ENCODE measurements around the gene PRPSAP2.
"Not testable (repeated sequence)": the region's sequence is repeated elsewhere in the genome, so short reads cannot be mapped to it uniquely, and the experiment has no call there.

The PRPSAP2 gene

DNA sequence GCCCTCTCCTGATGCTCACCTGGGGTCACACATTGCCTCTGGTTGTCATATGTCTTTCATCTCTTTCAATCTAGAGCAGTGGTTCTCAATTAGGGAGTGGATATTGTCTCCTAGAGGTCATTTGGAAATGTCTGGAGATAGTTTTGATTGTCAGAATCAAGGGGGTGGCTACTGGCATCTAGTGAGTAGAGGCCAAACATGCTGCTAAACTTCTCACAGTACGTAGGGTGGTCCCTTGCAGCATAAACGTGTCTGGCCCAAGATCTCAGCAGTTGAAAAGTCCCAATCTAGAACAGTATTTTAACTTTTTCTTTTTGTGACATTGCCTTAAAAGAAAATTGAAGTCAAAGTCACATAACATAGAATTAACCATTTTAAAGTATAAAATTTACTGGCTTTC, 63.6 kb downstream of the PRPSAP2 start:
- Histone ChIP-seq H3K4me3 (ENCODE audit: low read length in 2 of 2) (no peak overlapping the region), H3K27ac (ENCODE audit: low read length) (no peak overlapping the region), H3K36me3 (ENCODE audit: control insufficient read depth in 2 of 2, insufficient read depth in 2 of 2, low read length in 2 of 2) (peaks cover 3 to 14% of the 10 kb centered on the region in 2 donors), H3K4me1 (ENCODE audit: control insufficient read depth, insufficient read depth, low read length) (peaks cover 8% of the 10 kb centered on the region), H3K9ac (ENCODE audit: low read length in 2 of 2) (no peak overlapping the region), H3K9me3 (ENCODE audit: control insufficient read depth in 2 of 2, low read length in 2 of 2) (no peaks in the 10 kb centered on the region), H3K27me3 (ENCODE audit: control insufficient read depth in 1 of 2, insufficient read depth in 2 of 2, low read length in 2 of 2) (no peaks in the 10 kb centered on the region)

DNA sequence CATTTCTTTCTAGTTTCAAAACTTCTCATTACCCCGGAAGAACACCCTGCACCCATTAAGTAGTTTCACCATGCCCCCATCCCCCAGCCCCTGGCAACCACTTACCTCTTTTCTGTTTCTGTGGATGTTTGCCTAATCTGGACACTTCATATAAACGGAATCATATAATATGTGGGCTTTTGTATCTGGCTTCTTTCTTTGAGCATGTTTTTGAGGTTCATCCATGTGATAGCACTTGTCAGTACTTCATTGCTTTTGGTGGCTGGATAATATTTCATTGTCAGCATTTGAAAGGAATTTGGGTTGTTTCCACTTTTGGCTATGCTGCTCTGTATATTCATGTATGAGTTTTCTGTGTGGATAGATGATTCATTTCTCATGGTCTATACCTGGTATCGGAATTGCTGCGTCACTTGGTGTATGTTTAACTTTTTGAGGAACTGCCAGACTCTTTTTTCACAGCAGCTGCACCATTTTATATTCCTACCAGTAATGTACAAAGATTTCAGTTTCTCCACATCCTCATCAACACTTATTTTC, 64.1 kb downstream of the PRPSAP2 start:
- no peaks in the 10 kb centered on the region for H3K9me3 ChIP-seq (ENCODE audit: control insufficient read depth in 2 of 2, low read length in 2 of 2)
- H3K4me3 ChIP-seq (ENCODE audit: low read length in 2 of 2), result no peak overlapping the region
- no peak overlapping the region for H3K27ac ChIP-seq (ENCODE audit: low read length)
- peak overlapping the region in 1 of 2 donors; percentile 30 for H3K9ac ChIP-seq (ENCODE audit: low read length in 2 of 2)
- H3K36me3 ChIP-seq (ENCODE audit: control insufficient read depth in 2 of 2, insufficient read depth in 2 of 2, low read length in 2 of 2), result peaks cover 3 to 11% of the 10 kb centered on the region in 2 donors
- peaks cover 8% of the 10 kb centered on the region for H3K4me1 ChIP-seq (ENCODE audit: control insufficient read depth, insufficient read depth, low read length)
- H3K27me3 ChIP-seq (ENCODE audit: control insufficient read depth in 1 of 2, insufficient read depth in 2 of 2, low read length in 2 of 2), result no peaks in the 10 kb centered on the region

DNA sequence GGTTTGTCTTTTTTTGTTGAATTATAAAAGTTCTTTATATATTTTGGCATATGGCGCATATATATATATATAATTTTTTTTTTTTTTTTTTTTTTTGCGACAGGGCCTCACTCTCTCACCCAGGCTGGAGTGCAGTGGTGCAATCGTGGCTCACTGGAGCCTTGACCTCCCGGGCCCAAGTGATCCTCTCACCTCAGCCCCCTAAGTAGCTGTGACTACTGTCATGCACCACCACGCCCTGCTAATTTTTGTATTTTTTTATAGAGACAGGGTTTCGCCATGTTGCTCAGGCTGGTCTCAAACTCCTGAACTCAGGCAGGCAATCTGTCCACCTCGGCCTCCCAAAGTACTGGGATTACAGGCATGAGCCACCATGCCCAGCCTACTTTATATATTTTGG, 64.7 kb downstream of the PRPSAP2 start:
- H3K36me3 ChIP-seq (ENCODE audit: control insufficient read depth in 2 of 2, insufficient read depth in 2 of 2, low read length in 2 of 2), result peaks cover 3 to 11% of the 10 kb centered on the region in 2 donors
- not testable (repeated sequence) for H3K27me3 ChIP-seq (ENCODE audit: control insufficient read depth in 1 of 2, insufficient read depth in 2 of 2, low read length in 2 of 2); H3K4me1 ChIP-seq (ENCODE audit: control insufficient read depth, insufficient read depth, low read length); H3K9ac ChIP-seq (ENCODE audit: low read length in 2 of 2); H3K9me3 ChIP-seq (ENCODE audit: control insufficient read depth in 2 of 2, low read length in 2 of 2); H3K4me3 ChIP-seq (ENCODE audit: low read length in 2 of 2); H3K27ac ChIP-seq (ENCODE audit: low read length)

DNA sequence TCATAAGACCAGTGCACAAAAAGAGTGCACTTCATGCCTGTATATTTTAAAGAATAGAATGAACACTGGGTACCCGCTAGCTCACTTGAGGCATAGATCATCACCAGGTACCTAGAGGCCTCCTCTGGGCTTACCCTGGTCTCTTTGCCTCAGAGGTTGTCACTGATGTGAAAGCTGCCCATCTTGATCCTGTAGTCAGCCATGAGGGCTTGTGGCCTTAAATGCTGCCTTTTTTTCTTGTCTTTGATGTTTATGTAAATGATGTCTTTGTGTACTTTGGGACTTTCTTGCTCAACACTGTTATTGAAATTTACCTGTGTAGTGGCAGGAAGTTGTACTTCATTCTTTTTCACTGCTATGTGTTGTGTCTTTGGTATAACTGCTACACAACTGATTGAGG, 67.3 kb downstream of the PRPSAP2 start:
- Histone ChIP-seq H3K9me3 (ENCODE audit: control insufficient read depth in 2 of 2, low read length in 2 of 2) (no peaks in the 10 kb centered on the region), H3K4me1 (ENCODE audit: control insufficient read depth, insufficient read depth, low read length) (peaks cover 8% of the 10 kb centered on the region), H3K4me3 (ENCODE audit: low read length in 2 of 2) (no peak overlapping the region), H3K9ac (ENCODE audit: low read length in 2 of 2) (no peak overlapping the region), H3K27me3 (ENCODE audit: control insufficient read depth in 1 of 2, insufficient read depth in 2 of 2, low read length in 2 of 2) (no peaks in the 10 kb centered on the region), H3K27ac (ENCODE audit: low read length) (no peak overlapping the region), H3K36me3 (ENCODE audit: control insufficient read depth in 2 of 2, insufficient read depth in 2 of 2, low read length in 2 of 2) (peaks cover 5% of the 10 kb centered on the region in 2 donors)

DNA sequence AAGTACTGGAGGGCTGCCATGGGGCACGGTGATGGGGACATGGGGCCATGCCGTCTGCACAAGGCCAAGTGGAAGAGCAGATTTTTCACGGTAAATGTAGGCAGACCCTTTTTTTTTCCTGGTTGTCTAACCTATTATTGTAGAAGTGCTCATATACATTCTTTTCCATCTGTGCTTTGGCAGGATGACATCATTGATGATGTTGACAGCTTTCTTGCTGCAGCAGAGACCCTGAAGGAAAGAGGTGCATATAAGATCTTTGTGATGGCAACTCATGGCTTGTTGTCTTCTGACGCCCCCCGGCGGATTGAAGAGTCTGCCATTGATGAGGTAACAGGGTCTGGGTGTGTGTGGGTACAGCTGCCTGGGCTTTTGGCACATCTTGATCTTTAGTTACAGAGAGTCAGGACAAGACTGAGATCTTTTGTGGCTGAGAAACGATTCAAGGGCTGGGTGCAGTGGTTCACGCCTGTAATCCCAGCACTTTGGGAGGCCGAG, 70.7 kb downstream of the PRPSAP2 start:
- Histone ChIP-seq H3K9ac (ENCODE audit: low read length in 2 of 2) (no peak overlapping the region), H3K4me3 (ENCODE audit: low read length in 2 of 2) (no peak overlapping the region), H3K36me3 (ENCODE audit: control insufficient read depth in 2 of 2, insufficient read depth in 2 of 2, low read length in 2 of 2) (peaks cover 12 to 14% of the 10 kb centered on the region in 2 donors), H3K9me3 (ENCODE audit: control insufficient read depth in 2 of 2, low read length in 2 of 2) (no peaks in the 10 kb centered on the region), H3K27me3 (ENCODE audit: control insufficient read depth in 1 of 2, insufficient read depth in 2 of 2, low read length in 2 of 2) (no peaks in the 10 kb centered on the region), H3K27ac (ENCODE audit: low read length) (no peak overlapping the region), H3K4me1 (ENCODE audit: control insufficient read depth, insufficient read depth, low read length) (no peaks in the 10 kb centered on the region)

DNA sequence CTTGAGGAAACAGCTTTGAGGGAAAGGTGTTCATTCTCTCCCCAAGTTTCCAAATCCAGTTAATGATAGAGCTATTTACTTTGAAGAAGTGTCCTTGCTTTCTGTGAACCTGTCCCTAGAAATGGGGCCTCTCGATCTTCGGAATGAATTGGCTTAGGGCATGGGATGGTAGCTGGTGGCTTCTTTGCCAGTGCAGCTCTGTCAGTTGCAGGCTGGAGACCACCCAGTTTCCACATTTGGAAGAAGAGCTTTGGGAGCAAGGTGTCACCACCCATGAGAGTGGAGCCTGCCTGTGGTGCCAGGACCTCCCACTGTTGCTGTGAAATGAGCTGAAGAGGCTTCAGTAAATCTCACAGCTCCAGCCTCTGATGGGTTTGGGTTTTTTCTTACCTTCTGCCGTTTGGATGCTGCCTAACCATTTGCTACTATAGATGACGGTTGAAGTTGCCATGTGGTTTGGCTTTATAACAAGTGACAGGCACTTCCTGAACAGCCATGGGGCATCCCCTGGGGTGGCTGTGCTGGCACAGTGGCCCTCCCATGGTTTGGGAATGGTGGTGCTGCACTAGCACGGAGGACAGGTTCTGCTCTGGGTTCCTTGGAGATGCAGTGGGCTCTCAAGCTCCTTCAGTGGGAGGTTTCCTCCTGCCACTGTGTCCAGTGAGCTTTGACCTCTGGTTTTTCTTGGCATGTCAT, 74.6 kb downstream of the PRPSAP2 start:
- Histone ChIP-seq H3K27ac (ENCODE audit: low read length) (no peak overlapping the region), H3K36me3 (ENCODE audit: control insufficient read depth in 2 of 2, insufficient read depth in 2 of 2, low read length in 2 of 2) (peaks cover 9 to 12% of the 10 kb centered on the region in 2 donors), H3K27me3 (ENCODE audit: control insufficient read depth in 1 of 2, insufficient read depth in 2 of 2, low read length in 2 of 2) (no peaks in the 10 kb centered on the region), H3K9ac (ENCODE audit: low read length in 2 of 2) (no peak overlapping the region), H3K4me1 (ENCODE audit: control insufficient read depth, insufficient read depth, low read length) (no peaks in the 10 kb centered on the region), H3K4me3 (ENCODE audit: low read length in 2 of 2) (no peak overlapping the region), H3K9me3 (ENCODE audit: control insufficient read depth in 2 of 2, low read length in 2 of 2) (no peaks in the 10 kb centered on the region)

DNA sequence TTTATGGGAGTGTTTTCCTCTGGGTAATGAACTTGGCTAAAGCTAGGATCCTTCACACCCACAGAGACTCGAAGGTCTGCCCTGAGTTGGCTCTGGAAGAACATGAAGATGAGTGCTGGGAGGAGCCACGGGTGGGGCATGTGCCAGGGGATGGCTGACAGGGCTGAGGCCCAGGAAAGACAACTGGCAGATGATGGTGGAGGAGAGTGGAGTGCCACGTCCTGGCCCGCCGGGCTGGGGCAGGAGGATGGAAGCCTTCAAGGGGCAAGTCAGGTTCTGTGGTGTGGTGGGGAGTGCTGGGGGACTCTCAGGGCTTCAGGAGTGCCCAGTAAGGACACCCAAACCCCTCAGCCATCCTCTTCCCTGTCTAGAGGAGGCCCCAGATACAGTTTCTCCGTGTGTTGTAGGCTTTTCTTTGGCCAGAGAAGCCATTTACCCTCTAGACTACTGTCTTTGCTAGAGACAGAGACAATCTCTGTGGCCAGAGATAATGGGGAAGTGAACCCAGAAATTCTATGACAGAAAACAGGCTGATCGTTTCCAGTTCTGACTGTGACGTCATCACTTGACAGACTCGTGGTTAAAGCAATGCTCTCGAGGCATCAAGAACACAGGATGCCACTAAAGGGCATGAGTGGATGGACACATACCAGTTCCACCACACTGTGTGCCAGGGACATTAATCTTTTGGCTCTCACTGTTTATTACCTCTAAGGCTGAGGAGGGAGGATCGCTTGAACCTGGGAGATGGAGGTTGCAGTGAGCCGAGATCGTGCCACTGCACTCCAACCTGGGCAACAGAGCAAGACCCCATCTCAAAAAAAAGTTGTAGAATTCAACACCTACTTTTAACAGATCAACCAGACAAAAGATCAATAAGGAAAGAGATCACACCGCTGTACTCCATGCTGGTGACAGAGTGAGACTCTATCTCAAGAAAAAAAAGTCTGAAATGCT, 75.4 kb downstream of the PRPSAP2 start:
- H3K9ac ChIP-seq (ENCODE audit: low read length in 2 of 2), result no peak overlapping the region
- H3K4me3 ChIP-seq (ENCODE audit: low read length in 2 of 2), result no peak overlapping the region
- H3K27me3 ChIP-seq (ENCODE audit: control insufficient read depth in 1 of 2, insufficient read depth in 2 of 2, low read length in 2 of 2), result no peaks in the 10 kb centered on the region
- H3K36me3 ChIP-seq (ENCODE audit: control insufficient read depth in 2 of 2, insufficient read depth in 2 of 2, low read length in 2 of 2), result peaks cover 9 to 12% of the 10 kb centered on the region in 2 donors
- H3K9me3 ChIP-seq (ENCODE audit: control insufficient read depth in 2 of 2, low read length in 2 of 2), result no peaks in the 10 kb centered on the region
- no peak overlapping the region for H3K27ac ChIP-seq (ENCODE audit: low read length)
- no peaks in the 10 kb centered on the region for H3K4me1 ChIP-seq (ENCODE audit: control insufficient read depth, insufficient read depth, low read length)

DNA sequence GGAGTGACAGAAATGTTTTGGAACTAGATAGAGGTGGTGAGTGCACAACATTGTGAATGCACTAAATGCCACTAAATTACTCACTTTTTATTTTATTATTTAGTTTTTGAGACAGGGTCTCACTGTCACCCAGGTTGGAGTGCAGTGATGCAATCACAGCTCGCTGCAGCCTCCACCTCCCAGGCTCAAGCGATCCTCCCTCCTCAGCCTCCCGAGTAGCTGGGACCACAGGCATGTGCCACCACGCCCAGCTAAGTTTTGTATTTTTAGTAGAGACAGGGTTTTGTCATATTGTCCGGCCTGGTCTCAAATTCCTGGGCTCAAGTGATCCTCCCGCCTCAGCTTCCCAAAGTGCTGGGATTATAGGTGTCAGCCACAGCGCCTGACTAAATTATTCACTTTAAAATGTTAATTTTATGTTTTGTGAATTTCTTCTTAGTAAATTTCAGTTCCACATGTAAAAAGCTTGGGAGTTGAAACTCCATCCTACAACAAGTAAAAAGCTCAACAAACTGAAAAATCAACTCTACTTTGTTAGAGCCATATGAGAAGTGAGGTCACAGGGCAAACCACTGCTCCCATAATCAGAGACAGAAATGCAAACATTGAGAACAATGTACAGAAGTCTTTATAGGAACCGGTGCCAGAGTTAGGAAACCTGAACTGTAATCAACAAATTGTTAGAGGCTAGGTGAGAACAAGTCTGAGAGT, 80.2 kb downstream of the PRPSAP2 start:
- H3K4me1 ChIP-seq (ENCODE audit: control insufficient read depth, insufficient read depth, low read length), result no peaks in the 10 kb centered on the region
- no peaks in the 10 kb centered on the region for H3K9me3 ChIP-seq (ENCODE audit: control insufficient read depth in 2 of 2, low read length in 2 of 2)
- no peak overlapping the region for H3K27ac ChIP-seq (ENCODE audit: low read length)
- no peaks in the 10 kb centered on the region for H3K36me3 ChIP-seq (ENCODE audit: control insufficient read depth in 2 of 2, insufficient read depth in 2 of 2, low read length in 2 of 2)
- no peak overlapping the region for H3K4me3 ChIP-seq (ENCODE audit: low read length in 2 of 2)
- H3K9ac ChIP-seq (ENCODE audit: low read length in 2 of 2), result no peak overlapping the region
- H3K27me3 ChIP-seq (ENCODE audit: control insufficient read depth in 1 of 2, insufficient read depth in 2 of 2, low read length in 2 of 2), result no peaks in the 10 kb centered on the region

DNA sequence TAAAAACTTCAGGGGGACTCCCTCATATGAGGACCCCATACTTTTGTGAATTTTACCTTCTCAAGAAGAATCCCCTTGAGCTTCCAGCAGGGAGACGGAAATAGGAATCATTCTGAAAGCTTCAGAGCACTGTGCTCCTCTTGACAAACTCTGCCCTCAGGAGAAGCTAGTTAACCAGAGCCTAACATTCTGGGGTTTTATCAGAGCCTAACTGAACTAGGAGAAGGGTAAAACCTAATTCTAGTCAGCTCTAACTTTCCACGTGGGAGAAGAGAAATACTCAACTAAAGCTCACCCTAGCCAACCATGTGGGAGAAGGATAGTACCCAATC, 80.7 kb downstream of the PRPSAP2 start:
- H3K36me3 ChIP-seq (ENCODE audit: control insufficient read depth in 2 of 2, insufficient read depth in 2 of 2, low read length in 2 of 2), result no peaks in the 10 kb centered on the region
- H3K9ac ChIP-seq (ENCODE audit: low read length in 2 of 2), result no peak overlapping the region
- no peak overlapping the region for H3K4me3 ChIP-seq (ENCODE audit: low read length in 2 of 2)
- no peaks in the 10 kb centered on the region for H3K27me3 ChIP-seq (ENCODE audit: control insufficient read depth in 1 of 2, insufficient read depth in 2 of 2, low read length in 2 of 2)
- H3K27ac ChIP-seq (ENCODE audit: low read length), result no peak overlapping the region
- H3K4me1 ChIP-seq (ENCODE audit: control insufficient read depth, insufficient read depth, low read length), result no peaks in the 10 kb centered on the region
- H3K9me3 ChIP-seq (ENCODE audit: control insufficient read depth in 2 of 2, low read length in 2 of 2), result no peaks in the 10 kb centered on the region

DNA sequence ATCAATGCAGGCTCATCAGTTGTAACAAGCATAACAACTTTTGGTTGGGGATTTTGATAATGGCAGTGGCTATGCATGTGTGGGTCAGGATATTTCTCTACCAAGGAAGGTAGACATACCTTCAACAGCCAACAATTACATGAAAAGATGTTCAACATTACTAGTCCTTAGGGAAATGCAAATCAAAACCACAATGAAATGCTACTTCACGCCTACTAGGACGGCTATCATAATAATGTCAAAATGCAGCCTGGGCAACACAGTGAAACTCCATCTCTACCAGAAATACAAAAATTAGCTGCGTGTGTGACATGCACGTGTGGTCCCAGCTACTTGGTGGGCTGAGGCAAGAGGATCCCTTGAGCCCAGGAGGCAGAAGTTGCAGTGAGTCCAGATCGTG, 86.7 kb downstream of the PRPSAP2 start:
- Histone ChIP-seq H3K9ac (ENCODE audit: low read length in 2 of 2) (no peak overlapping the region), H3K27me3 (ENCODE audit: control insufficient read depth in 1 of 2, insufficient read depth in 2 of 2, low read length in 2 of 2) (no peaks in the 10 kb centered on the region), H3K36me3 (ENCODE audit: control insufficient read depth in 2 of 2, insufficient read depth in 2 of 2, low read length in 2 of 2) (no peaks in the 10 kb centered on the region), H3K4me3 (ENCODE audit: low read length in 2 of 2) (no peak overlapping the region), H3K9me3 (ENCODE audit: control insufficient read depth in 2 of 2, low read length in 2 of 2) (no peaks in the 10 kb centered on the region), H3K4me1 (ENCODE audit: control insufficient read depth, insufficient read depth, low read length) (no peaks in the 10 kb centered on the region), H3K27ac (ENCODE audit: low read length) (no peak overlapping the region)

All from stomach smooth muscle (tissue), 2 donors.